Osteoblast (primary cell): Measurements from ENCODE around the gene TLE3. TPM values are rescaled to one million over a fixed set of nuclear protein-coding genes. Genes with fewer than 3 reads are reported as not detected.

ENCODE experiments used
- DNase-seq: peaks from one replicate; pipeline ENCODE4 v3.0.0; 2011; ENCODE audit warnings: low spot score, mixed read lengths; ENCODE audit not compliant: insufficient read length; ENCODE audit errors: missing footprints
- H2AFZ ChIP-seq: 2 replicates; pipeline ENCODE4 v1.6.0; 2011; ENCODE audit warnings: mild to moderate bottlenecking, low read length
- H3K27ac ChIP-seq: 2 replicates; pipeline ENCODE4 v1.5.1; 2011; ENCODE audit warnings: mild to moderate bottlenecking, low read depth, low read length, moderate library complexity
- H3K27me3 ChIP-seq: 2 replicates; pipeline ENCODE4 v1.6.0; 2012; ENCODE audit warnings: mild to moderate bottlenecking, control low read depth, inconsistent platforms, low read length, moderate library complexity; ENCODE audit not compliant: insufficient read depth
- H3K36me3 ChIP-seq: 2 replicates; pipeline ENCODE4 v1.5.1; 2011; ENCODE audit warnings: mild to moderate bottlenecking, low read length, control low read depth, moderate library complexity; ENCODE audit not compliant: insufficient read depth
- H3K4me1 ChIP-seq: 2 replicates; pipeline ENCODE4 v1.5.1; 2011; ENCODE audit warnings: mild to moderate bottlenecking, low read length, control low read depth, moderate library complexity; ENCODE audit not compliant: insufficient read depth
- H3K4me2 ChIP-seq: 2 replicates; pipeline ENCODE4 v1.6.0; 2011; ENCODE audit warnings: mild to moderate bottlenecking, low read length; ENCODE audit not compliant: insufficient read depth
- H3K4me3 ChIP-seq: fragments of 200-600 bp; sonication (generic); 3 replicates; pipeline ENCODE4 v1.5.1; 2012; ENCODE audit warnings: mild to moderate bottlenecking, low read length, inconsistent platforms; ENCODE audit not compliant: insufficient read depth
- H3K79me2 ChIP-seq: 2 replicates; pipeline ENCODE4 v1.6.0; 2012; ENCODE audit warnings: mild to moderate bottlenecking, low read length, control low read depth, inconsistent platforms; ENCODE audit not compliant: insufficient read depth
- H3K9me3 ChIP-seq: 2 replicates; pipeline ENCODE4 v1.5.1; 2011; ENCODE audit warnings: low read depth, low read length, control low read depth
- H4K20me1 ChIP-seq: 2 replicates; pipeline ENCODE4 v1.6.0; 2012; ENCODE audit warnings: mild to moderate bottlenecking, low read length, control low read depth; ENCODE audit not compliant: insufficient read depth
- total RNA-seq: library from RNA; depleted of rRNA; stranded (reverse); fragments of >200 nt; gene quantifications from 2 replicates; pipeline ENCODE4 v1.2.3, GENCODE V29; 2012
- TF ChIP-seq, protein P1 (sequence below): IDR thresholded peaks from 2 replicates; pipeline ENCODE4 v1.5.1; 2011; ENCODE audit warnings: mild to moderate bottlenecking, low read depth, low read length, moderate library complexity; ENCODE audit errors: extremely low read depth

TLE3 gene
- total RNA-seq, 1 donor, result 29.7 TPM

DNA sequence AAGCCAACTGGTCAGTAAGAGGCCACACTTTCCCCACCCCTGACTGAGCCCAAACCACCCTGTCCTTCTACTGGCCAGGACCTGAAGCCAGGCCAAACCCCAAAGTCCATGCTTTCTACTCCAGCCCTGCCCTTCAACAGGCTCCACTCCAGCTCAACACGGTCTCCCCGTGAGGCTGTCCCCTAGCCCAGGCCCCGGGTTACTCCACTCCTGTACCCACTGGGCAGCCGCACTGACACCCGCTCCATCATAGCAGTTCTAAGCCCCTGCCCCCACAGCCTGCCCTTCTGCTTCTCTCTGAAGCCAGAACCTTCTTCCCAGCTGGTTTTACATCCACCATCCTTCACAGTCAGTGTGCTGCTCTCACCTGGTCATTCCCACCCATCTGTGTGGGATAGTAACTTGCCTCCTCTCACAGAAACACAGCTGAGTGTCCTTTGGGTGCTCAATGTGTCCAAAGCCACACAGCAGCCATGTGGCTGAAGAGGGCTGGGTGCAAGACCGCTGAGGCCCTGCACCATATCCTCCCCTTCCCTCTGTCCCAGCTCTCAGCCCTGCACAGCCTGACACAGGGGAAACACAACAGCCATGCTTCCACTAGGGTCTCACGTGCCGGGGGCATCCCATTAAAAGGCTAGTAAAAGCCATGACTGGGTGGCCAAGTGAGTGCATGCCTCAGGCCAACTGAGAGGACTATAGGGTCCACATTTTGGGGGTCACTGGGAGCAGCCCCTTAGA lies 38.1 kb downstream of the TLE3 start:
- Histone ChIP-seq H3K4me1 (peaks cover 25% of the 10 kb centered on the region), H3K9me3 (no peaks in the 10 kb centered on the region), H3K36me3 (peaks cover 83% of the 10 kb centered on the region), H3K79me2 (peaks cover 3% of the 10 kb centered on the region), H2AFZ (no peak overlapping the region), H3K27me3 (no peaks in the 10 kb centered on the region), H3K27ac (no peak overlapping the region), H3K4me3 (no peak overlapping the region), H4K20me1 (peaks cover 62% of the 10 kb centered on the region), H3K4me2 (no peak overlapping the region)
- TF ChIP-seq, protein P1, sequence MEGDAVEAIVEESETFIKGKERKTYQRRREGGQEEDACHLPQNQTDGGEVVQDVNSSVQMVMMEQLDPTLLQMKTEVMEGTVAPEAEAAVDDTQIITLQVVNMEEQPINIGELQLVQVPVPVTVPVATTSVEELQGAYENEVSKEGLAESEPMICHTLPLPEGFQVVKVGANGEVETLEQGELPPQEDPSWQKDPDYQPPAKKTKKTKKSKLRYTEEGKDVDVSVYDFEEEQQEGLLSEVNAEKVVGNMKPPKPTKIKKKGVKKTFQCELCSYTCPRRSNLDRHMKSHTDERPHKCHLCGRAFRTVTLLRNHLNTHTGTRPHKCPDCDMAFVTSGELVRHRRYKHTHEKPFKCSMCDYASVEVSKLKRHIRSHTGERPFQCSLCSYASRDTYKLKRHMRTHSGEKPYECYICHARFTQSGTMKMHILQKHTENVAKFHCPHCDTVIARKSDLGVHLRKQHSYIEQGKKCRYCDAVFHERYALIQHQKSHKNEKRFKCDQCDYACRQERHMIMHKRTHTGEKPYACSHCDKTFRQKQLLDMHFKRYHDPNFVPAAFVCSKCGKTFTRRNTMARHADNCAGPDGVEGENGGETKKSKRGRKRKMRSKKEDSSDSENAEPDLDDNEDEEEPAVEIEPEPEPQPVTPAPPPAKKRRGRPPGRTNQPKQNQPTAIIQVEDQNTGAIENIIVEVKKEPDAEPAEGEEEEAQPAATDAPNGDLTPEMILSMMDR, result no peak
- no peak for DNase-seq

DNA sequence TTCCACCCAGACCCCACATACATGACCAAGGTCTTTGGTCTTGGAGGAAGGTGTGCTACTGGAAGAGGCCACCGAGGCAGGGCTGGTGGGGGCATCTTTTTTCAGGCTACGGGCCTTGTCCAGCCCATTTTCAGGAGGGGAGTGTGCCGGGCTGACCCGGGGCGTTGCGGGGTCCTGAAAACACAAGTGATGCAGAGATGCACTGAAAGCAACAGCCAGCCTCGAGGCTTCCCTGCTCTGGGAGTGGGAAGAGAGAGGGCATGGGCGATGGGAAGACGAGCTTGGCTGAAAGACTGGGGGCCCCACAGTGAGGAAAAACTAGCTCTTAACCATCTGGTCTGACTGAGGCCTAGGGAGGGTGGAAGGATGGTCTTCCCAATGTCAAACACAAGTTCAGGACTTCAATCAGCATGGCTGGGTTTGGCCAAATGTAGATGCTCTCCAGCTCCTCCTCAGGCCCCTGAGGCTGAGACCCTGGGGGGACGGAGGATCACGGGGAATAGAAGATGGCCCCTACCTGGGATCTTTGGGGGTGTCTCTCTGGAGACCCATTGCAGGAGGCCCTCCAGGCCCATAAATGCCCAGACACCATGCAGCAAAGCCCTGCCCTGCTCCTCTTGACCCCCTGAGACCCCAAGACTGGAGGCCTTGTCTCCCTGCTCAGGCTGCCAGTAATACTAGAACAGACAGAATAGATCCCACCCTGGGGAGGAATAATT lies 38.9 kb downstream of the TLE3 start:
- Histone ChIP-seq H3K79me2 (peaks cover 3% of the 10 kb centered on the region), H3K4me2 (no peak overlapping the region), H2AFZ (no peak overlapping the region), H4K20me1 (peaks cover 63% of the 10 kb centered on the region), H3K27ac (no peak overlapping the region), H3K36me3 (peaks cover 91% of the 10 kb centered on the region), H3K9me3 (no peaks in the 10 kb centered on the region), H3K4me1 (peaks cover 25% of the 10 kb centered on the region), H3K27me3 (no peaks in the 10 kb centered on the region), H3K4me3 (no peak overlapping the region)
- TF ChIP-seq, protein P1, result no peak
- peak; percentile 77 for DNase-seq

DNA sequence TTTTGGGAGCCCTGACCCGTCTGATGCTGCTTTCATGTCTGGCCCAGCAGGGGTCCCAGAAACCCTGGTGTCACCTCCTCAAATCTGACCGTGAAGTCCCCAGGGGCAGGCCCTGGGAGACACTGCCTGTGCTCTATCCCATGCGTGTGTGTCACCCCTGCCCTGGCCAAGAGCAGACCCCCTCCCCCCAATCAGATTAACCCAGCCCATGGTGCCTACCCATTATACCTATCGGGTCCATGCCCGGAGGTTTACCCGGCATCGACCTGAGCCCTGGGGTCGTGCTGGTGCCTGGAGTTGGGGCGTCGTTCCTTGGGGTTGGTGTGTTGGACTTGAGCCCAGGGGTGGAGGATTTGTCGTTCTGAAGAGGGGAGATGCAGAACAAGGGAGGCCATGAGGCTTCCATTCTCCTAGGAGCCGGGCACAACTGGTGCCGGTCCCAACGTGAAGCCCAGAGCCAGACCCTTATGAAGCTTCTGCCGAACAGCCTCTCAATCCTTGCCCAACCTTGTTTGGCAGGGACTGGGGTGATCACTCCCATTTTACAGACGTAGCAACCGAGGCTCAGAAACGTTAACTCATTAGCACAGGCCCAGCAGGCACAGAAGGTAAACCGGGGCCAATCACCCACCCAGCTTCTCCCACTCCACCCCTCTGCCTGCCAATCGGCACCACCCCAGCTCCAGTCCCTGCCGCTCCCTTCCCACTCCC lies 39.6 kb downstream of the TLE3 start:
- peaks cover 3% of the 10 kb centered on the region for H3K79me2 ChIP-seq
- H3K4me2 ChIP-seq, result no peak overlapping the region
- no peak overlapping the region for H3K27ac ChIP-seq
- peaks cover 91% of the 10 kb centered on the region for H3K36me3 ChIP-seq
- TF ChIP-seq, protein P1, result no peak
- DNase-seq, result no peak
- no peaks in the 10 kb centered on the region for H3K27me3 ChIP-seq
- H2AFZ ChIP-seq, result no peak overlapping the region
- peaks cover 62% of the 10 kb centered on the region for H4K20me1 ChIP-seq
- no peaks in the 10 kb centered on the region for H3K9me3 ChIP-seq
- H3K4me1 ChIP-seq, result peaks cover 24% of the 10 kb centered on the region
- no peak overlapping the region for H3K4me3 ChIP-seq
